Right atrium auricular region (tissue), 2 donors: ENCODE results near the gene CHMP1B. TPM values are rescaled to one million over a fixed set of nuclear protein-coding genes. Genes with fewer than 3 reads are reported as not detected.

Experiments
- DNase-seq: peaks from one replicate; pipeline ENCODE4 v3.0.0-alpha.2; 2019; ENCODE audit warnings: low spot score
- H3K27ac ChIP-seq, 2 donors: fragments of 200-600 bp; sonication (generic); 1 replicate in 1 of 2; 2 replicates in 1 of 2; pipeline ENCODE4 v1.5.1; 2016 to 2019
- H3K27me3 ChIP-seq, 2 donors: fragments of 200-600 bp; sonication (generic); one replicate each; pipeline versions ENCODE4 v1.5.1 to v1.6.0; 2017 to 2019
- H3K36me3 ChIP-seq: fragments of 200-600 bp; sonication (generic); one replicate; pipeline ENCODE4 v1.5.1; 2016
- H3K4me1 ChIP-seq, 2 donors: fragments of 200-600 bp; sonication (generic); one replicate each; pipeline versions ENCODE4 v1.5.1 to v1.6.0; 2017 to 2019
- H3K4me3 ChIP-seq, 2 donors: fragments of 200-600 bp; sonication (generic); 1 replicate in 1 of 2; 2 replicates in 1 of 2; pipeline ENCODE4 v1.5.1; 2017 to 2019; ENCODE audit warnings: mild to moderate bottlenecking in 1 of 2, moderate library complexity in 1 of 2
- H3K9me3 ChIP-seq, 2 donors: fragments of 200-600 bp; sonication (generic); one replicate each; pipeline ENCODE4 v1.5.1; 2019
- total RNA-seq, 2 donors: library from RNA; depleted of rRNA; stranded (reverse); fragments of >200 nt; gene quantifications; one replicate each; pipeline ENCODE4 v1.1.0, GENCODE V29; 2016
- TF ChIP-seq, protein P1 (sequence below), 2 donors: fragments of 200-600 bp; sonication (generic); IDR thresholded peaks; one replicate each; pipeline ENCODE4 v1.5.1; 2019; ENCODE audit warnings: antibody characterized with exemption in 2 of 2

The CHMP1B gene
- total RNA-seq, 2 donors from 2014 or later: 30.5 to 38.2 TPM

GRCh38 chr18:11872479-11873136, 21.4 kb downstream of the CHMP1B start:
- Histone ChIP-seq H3K4me1 (no peaks in the 10 kb centered on the region), H3K27ac (no peak overlapping the region), H3K27me3 (no peaks in the 10 kb centered on the region), H3K36me3 (no peaks in the 10 kb centered on the region), H3K9me3 (no peaks in the 10 kb centered on the region), H3K4me3 (no peak overlapping the region)
- TF ChIP-seq, protein P1, sequence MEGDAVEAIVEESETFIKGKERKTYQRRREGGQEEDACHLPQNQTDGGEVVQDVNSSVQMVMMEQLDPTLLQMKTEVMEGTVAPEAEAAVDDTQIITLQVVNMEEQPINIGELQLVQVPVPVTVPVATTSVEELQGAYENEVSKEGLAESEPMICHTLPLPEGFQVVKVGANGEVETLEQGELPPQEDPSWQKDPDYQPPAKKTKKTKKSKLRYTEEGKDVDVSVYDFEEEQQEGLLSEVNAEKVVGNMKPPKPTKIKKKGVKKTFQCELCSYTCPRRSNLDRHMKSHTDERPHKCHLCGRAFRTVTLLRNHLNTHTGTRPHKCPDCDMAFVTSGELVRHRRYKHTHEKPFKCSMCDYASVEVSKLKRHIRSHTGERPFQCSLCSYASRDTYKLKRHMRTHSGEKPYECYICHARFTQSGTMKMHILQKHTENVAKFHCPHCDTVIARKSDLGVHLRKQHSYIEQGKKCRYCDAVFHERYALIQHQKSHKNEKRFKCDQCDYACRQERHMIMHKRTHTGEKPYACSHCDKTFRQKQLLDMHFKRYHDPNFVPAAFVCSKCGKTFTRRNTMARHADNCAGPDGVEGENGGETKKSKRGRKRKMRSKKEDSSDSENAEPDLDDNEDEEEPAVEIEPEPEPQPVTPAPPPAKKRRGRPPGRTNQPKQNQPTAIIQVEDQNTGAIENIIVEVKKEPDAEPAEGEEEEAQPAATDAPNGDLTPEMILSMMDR (IDR thresholded peaks at IDR 0.05): peak in 1 of 2 donors; percentile 69
- no peak for DNase-seq

DNA sequence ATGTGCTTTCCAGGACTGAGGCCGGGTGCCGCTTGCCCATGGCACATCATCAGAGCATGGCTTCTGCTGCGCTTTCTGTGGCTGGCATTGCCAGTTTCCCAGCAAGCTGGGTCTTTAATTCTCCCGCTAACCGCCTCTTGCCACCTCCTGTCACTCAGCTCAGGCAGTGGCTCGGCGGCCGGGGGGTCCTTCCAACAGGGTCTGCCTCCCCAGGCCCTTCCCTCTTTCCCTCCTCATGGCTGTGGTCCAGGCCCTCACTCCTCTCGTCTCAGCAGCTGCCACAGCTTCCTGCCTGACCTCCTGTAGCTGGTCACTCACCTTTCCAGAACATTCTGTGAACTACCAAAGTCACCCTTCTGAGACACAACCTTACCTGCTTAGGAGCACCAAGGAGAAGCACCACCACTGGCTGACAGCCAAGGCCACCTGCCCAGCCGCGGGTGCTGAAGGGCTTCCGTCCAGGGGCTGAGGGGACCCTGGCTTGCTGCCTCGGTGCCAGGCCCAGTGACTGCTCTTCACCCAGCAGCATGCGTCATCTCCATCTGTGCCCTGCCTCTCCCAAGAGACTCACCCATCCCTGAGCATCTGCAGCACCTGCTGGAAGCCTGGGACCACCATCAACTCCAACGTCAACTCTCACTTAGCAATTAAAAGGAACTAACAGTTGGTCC, 22.6 kb downstream of the CHMP1B start:
- TF ChIP-seq, protein P1 (IDR thresholded peaks at IDR 0.05): no peak
- Histone ChIP-seq H3K27me3 (no peaks in the 10 kb centered on the region), H3K36me3 (no peaks in the 10 kb centered on the region), H3K9me3 (no peaks in the 10 kb centered on the region), H3K4me1 (no peaks in the 10 kb centered on the region), H3K4me3 (no peak overlapping the region), H3K27ac (no peak overlapping the region)
- DNase-seq: no peak

DNA sequence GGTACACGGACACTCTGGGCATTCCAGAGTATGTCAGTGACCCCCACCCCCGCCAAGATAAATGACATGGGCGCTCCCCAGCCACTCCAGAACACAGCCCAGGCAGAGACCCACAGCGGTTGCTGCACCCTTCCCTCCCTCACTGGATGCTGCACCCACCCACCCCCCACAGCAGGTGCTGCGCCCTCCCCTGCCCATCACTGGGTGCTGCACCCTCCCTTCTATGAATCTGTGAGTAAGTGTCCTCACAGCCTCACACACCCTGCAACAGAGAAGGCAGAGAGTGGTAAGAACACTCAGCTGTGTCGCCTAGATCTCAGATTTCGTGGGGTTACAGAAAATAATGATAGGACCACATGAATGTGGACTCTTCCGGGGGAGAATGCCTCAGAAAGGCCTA, 23.5 kb downstream of the CHMP1B start:
- DNase-seq: no peak
- Histone ChIP-seq H3K4me1 (no peaks in the 10 kb centered on the region), H3K9me3 (no peaks in the 10 kb centered on the region), H3K36me3 (no peaks in the 10 kb centered on the region), H3K27me3 (no peaks in the 10 kb centered on the region), H3K4me3 (no peak overlapping the region), H3K27ac (no peak overlapping the region)
- TF ChIP-seq, protein P1 (IDR thresholded peaks at IDR 0.05): no peak

- Histone ChIP-seq H3K27me3 (no peaks in the 10 kb centered on the region), H3K4me1 (no peaks in the 10 kb centered on the region), H3K36me3 (peaks cover 12% of the 10 kb centered on the region), H3K9me3 (no peaks in the 10 kb centered on the region), H3K27ac (no peak overlapping the region), H3K4me3 (no peak overlapping the region)
- DNase-seq: no peak
- TF ChIP-seq, protein P1 (IDR thresholded peaks at IDR 0.05): no peak
Measured at GRCh38 chr18:11877497-11878135, 26.4 kb downstream of the CHMP1B start.

DNA sequence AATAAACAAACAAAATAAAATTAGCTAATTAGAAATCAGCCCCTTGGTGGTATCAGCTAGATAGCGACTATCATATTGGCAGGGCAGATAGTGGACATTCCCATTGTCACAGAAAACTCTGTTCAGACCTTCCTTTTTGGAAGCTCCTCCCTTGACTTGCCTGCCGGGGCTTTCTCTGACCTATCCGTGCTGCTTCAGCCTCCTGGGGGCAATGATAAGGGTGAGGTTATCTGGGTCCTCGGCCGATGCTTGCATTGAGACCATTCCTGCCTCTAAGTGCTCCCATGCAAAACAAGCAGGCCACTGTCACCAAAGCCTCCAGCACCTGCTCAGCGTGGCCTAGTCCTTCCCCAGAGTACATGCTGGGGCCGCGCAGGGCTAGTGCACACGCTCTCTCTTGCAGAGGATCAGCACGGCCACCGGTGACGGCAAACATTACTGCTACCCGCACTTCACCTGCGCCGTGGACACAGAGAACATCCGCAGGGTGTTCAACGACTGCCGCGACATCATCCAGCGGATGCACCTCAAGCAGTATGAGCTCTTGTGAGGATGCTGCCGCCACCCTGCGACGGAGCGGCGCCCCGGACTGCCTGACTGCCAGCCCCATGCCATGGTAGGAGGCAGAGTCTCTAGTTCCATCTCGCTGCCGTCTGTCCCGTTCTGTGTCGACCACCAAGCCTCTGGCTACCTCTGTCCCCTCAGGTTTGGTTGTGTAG, 29.5 kb downstream of the CHMP1B start:
- H3K4me3 ChIP-seq: no peak overlapping the region
- no peaks in the 10 kb centered on the region for H3K9me3 ChIP-seq
- no peak for DNase-seq
- H3K36me3 ChIP-seq: peaks cover 30% of the 10 kb centered on the region
- no peaks in the 10 kb centered on the region for H3K4me1 ChIP-seq
- TF ChIP-seq, protein P1 (IDR thresholded peaks at IDR 0.05): no peak
- no peak overlapping the region for H3K27ac ChIP-seq
- no peaks in the 10 kb centered on the region for H3K27me3 ChIP-seq
